ENCODE results near the gene THOC1.

GRCh38 chr18:179499-179898 is 88.3 kb downstream of the THOC1 start:
- TF ChIP-seq CTCF (IDR thresholded peaks at IDR 0.05; ENCODE audit: control extremely low read depth in 1 of 3, insufficient read depth in 1 of 3, low read depth in 1 of 3, low read length in 3 of 3) (no peak), RAD21 (IDR thresholded peaks at IDR 0.05 in 1 of 2, conservative IDR thresholded peaks at IDR 0.05 in 1 of 2; ENCODE audit: low read depth in 2 of 2, low read length in 2 of 2) (no peak), ASH2L (IDR thresholded peaks at IDR 0.05; ENCODE audit: low read length) (no peak), POLR2A (IDR thresholded peaks at IDR 0.05; ENCODE audit: control extremely low read depth in 1 of 2, low read depth in 2 of 2, low read length in 2 of 2) (no peak), MAFK (IDR thresholded peaks at IDR 0.05; ENCODE audit: low read depth, low read length) (no peak)

Measured in H1 (cell line).